ENCODE data around the gene IL6.

GRCh38 chr7:22700559-22701002 is 26.4 kb upstream of the IL6 start:
- TF ChIP-seq CTCF (IDR thresholded peaks at IDR 0.05 in 8 of 11, conservative IDR thresholded peaks at IDR 0.05 in 3 of 11) = no peak
- TF ChIP-seq POLR2AphosphoS5 (IDR thresholded peaks at IDR 0.05) = no peak

Measured in spleen (tissue), 7 donors.